HCT116 (cell line): ENCODE measurements around the gene NR1H4.

ENCODE experiments used
- CEBPB ChIP-seq: IDR thresholded peaks from 2 replicates; pipeline ENCODE4 v1.6.1; 2012; ENCODE audit warnings: low read depth
- CTCF ChIP-seq, 3 experiments: fragments of 200-600 bp in 1 of 3; sonication (generic) in 1 of 3; IDR thresholded peaks in 2 of 3; conservative IDR thresholded peaks in 1 of 3; 2 replicates each; pipeline ENCODE4 v1.5.1; 2012 to 2017; ENCODE audit warnings: low read depth in 2 of 3, low read length in 2 of 3, antibody characterized with exemption in 1 of 3, borderline replicate concordance in 1 of 3, control low read depth in 1 of 3, mild to moderate bottlenecking in 1 of 3, mixed read lengths in 1 of 3, mixed run types in 1 of 3, moderate library complexity in 1 of 3; ENCODE audit not compliant: insufficient read depth in 1 of 3
- ELF1 ChIP-seq: IDR thresholded peaks from 2 replicates; pipeline ENCODE4 v1.6.1; 2012; ENCODE audit warnings: low read depth, borderline replicate concordance
- EZH2 ChIP-seq: fragments of 200-600 bp; sonication (generic); IDR thresholded peaks from 2 replicates; pipeline ENCODE4 v1.6.1; 2017; ENCODE audit warnings: antibody characterized with exemption, mixed run types
- EZH2phosphoT487 ChIP-seq: fragments of 200-600 bp; IDR thresholded peaks from 2 replicates; pipeline ENCODE4 v1.6.1; 2018; ENCODE audit warnings: antibody characterized with exemption, borderline replicate concordance
- MAX ChIP-seq: IDR thresholded peaks from 2 replicates; pipeline ENCODE4 v1.6.1; 2012
- POLR2A ChIP-seq: IDR thresholded peaks from 2 replicates; pipeline ENCODE4 v1.7.0; 2011; ENCODE audit warnings: borderline replicate concordance; ENCODE audit not compliant: insufficient read depth, insufficient read length; ENCODE audit errors: extremely low read depth
- POLR2AphosphoS5 ChIP-seq: IDR thresholded peaks from 2 replicates; pipeline ENCODE4 v1.6.1; 2011; ENCODE audit warnings: mild to moderate bottlenecking, low read depth, low read length, moderate library complexity
- REST ChIP-seq: IDR thresholded peaks from 2 replicates; pipeline ENCODE4 v1.6.1; 2012; ENCODE audit warnings: low read depth
- SIN3A ChIP-seq: IDR thresholded peaks from 2 replicates; pipeline ENCODE4 v1.6.1; 2012; ENCODE audit warnings: low read depth
- YY1 ChIP-seq: IDR thresholded peaks from 2 replicates; pipeline ENCODE4 v1.6.1; 2011; ENCODE audit warnings: low read length, low read depth, moderate library complexity, mild to moderate bottlenecking; ENCODE audit not compliant: insufficient replicate concordance; ENCODE audit errors: extremely low read depth
- ZNF274 ChIP-seq: fragments of 200-500 bp; sonication (Bioruptor generic); IDR thresholded peaks from 2 replicates; pipeline ENCODE4 v1.6.1; 2014; ENCODE audit warnings: mild to moderate bottlenecking, low read depth, low read length, inconsistent platforms

DNA sequence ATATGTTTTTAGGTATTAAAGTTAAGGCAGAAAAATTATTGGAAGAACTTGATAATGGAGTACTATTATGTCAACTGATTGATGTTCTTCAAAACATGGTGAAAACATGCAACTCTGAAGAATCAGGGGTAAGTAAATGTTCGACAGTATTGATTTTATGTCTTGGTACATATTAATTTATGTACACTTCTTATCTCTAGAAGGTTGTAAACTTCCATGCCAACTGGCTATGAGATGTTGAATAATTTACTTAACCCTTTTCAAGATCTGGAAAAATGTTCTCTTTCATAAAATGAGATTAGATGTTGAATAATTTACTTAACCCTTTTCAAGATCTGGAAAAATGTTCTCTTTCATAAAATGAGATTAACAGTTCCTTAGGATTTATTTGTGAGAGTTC, 128.0 kb downstream of the NR1H4 start:
- TF ChIP-seq SIN3A, result no peak
- no peak for TF ChIP-seq POLR2AphosphoS5
- no peak for TF ChIP-seq REST
- no peak for TF ChIP-seq POLR2A
- TF ChIP-seq MAX, result no peak
- no peak for TF ChIP-seq CEBPB
- no peak for TF ChIP-seq ZNF274
- no peak for TF ChIP-seq EZH2phosphoT487
- TF ChIP-seq CTCF (IDR thresholded peaks at IDR 0.05 in 2 of 3, conservative IDR thresholded peaks at IDR 0.05 in 1 of 3; ENCODE audit: borderline replicate concordance in 1 of 3, insufficient read depth in 1 of 3, low read depth in 2 of 3, low read length in 2 of 3), result no peak
- no peak for TF ChIP-seq YY1
- TF ChIP-seq EZH2, result no peak
- no peak for TF ChIP-seq ELF1
